Common myeloid progenitor, CD34-positive (primary cell): ENCODE data around the gene TINAGL1.

Source experiments
- CTCF ChIA-PET: fragments of 350-600 bp; sonication (Branson Sonifier 250); formaldehyde crosslinking; loops from one replicate; lab custom pipeline; 2021; ENCODE audit warnings: antibody characterized with exemption; lab: Charles Lee
- POLR2A ChIA-PET: fragments of 350-600 bp; sonication (Branson Sonifier 250); formaldehyde crosslinking; loops from one replicate; lab custom pipeline; 2021; ENCODE audit warnings: antibody characterized with exemption; lab: Charles Lee
- DNase-seq, 3 donors: peaks; one replicate each; pipeline versions ENCODE4 v3.0.0 to v3.0.0-alpha.2; 2013
- H3K27ac ChIP-seq, 2 experiments: 1 replicate in 1 of 2; 2 replicates in 1 of 2; pipeline ENCODE4 v1.7.0; 2013; ENCODE audit warnings: inconsistent platforms in 2 of 2, low read length in 2 of 2, mild to moderate bottlenecking in 2 of 2, low read depth in 1 of 2, moderate library complexity in 1 of 2; ENCODE audit not compliant: severe bottlenecking in 2 of 2, insufficient read depth in 1 of 2, poor library complexity in 1 of 2
- H3K27me3 ChIP-seq, 5 experiments: replicated peaks in 2 of 5; 1 replicate in 3 of 5; 2 replicates in 2 of 5; pipeline versions ENCODE4 v1.6.1 to v1.7.0; 2013; ENCODE audit warnings: low read length in 4 of 5, mild to moderate bottlenecking in 2 of 5, moderate library complexity in 2 of 5, inconsistent platforms in 1 of 5; ENCODE audit not compliant: insufficient read depth in 5 of 5, control insufficient read depth in 4 of 5
- H3K36me3 ChIP-seq, 4 experiments: 1 replicate in 2 of 4; 2 replicates in 2 of 4; pipeline versions ENCODE4 v1.6.1 to v1.7.0; 2013; ENCODE audit warnings: low read length in 3 of 4, control low read depth in 1 of 4, mild to moderate bottlenecking in 1 of 4; ENCODE audit not compliant: control insufficient read depth in 4 of 4, insufficient read depth in 4 of 4
- H3K4me1 ChIP-seq, 4 experiments: 1 replicate in 3 of 4; 2 replicates in 1 of 4; pipeline versions ENCODE4 v1.6.1 to v1.7.1; 2013; ENCODE audit warnings: low read length in 3 of 4, mild to moderate bottlenecking in 3 of 4, control low read depth in 1 of 4, inconsistent platforms in 1 of 4, moderate library complexity in 1 of 4; ENCODE audit not compliant: control insufficient read depth in 4 of 4, insufficient read depth in 4 of 4; ENCODE audit errors: control extremely low read depth in 1 of 4
- H3K4me3 ChIP-seq, 7 experiments: 1 replicate in 4 of 7; 2 replicates in 3 of 7; pipeline versions ENCODE4 v1.5.1 to v1.7.0; 2013; ENCODE audit warnings: mild to moderate bottlenecking in 7 of 7, low read length in 6 of 7, moderate library complexity in 6 of 7, inconsistent platforms in 2 of 7, low read depth in 2 of 7, control low read depth in 1 of 7; ENCODE audit not compliant: insufficient read depth in 4 of 7, control insufficient read depth in 1 of 7; ENCODE audit errors: extremely low read depth in 1 of 7
- H3K9me3 ChIP-seq, 5 experiments: 1 replicate in 4 of 5; 2 replicates in 1 of 5; pipeline versions ENCODE4 v1.6.1 to v1.7.1; 2013; ENCODE audit warnings: low read length in 4 of 5, mild to moderate bottlenecking in 2 of 5, inconsistent platforms in 1 of 5, low read depth in 1 of 5, moderate library complexity in 1 of 5; ENCODE audit not compliant: control insufficient read depth in 4 of 5, insufficient read depth in 2 of 5; ENCODE audit errors: control extremely low read depth in 1 of 5
- WGBS: methylation state at CpG from one replicate; pipeline ENCODE4 v1.1.5; 2013; ENCODE audit not compliant: insufficient coverage; 5-methylcytosine and 5-hydroxymethylcytosine counted together

Gene TINAGL1

GRCh38 chr1:31595836-31596736 lies 19.8 kb downstream of the TINAGL1 start:
- peaks cover 18 to 45% (median 21%) of the 10 kb centered on the region in 4 experiments for H3K4me1 ChIP-seq
- DNase-seq = peak in 1 of 3 donors; percentile 52
- H3K27ac ChIP-seq = peak overlapping the region; percentile 25 to 63
- H3K27me3 ChIP-seq = no peaks in the 10 kb centered on the region
- POLR2A ChIA-PET = interaction anchor here (1.1 kb wide), 1 partner anchor 59 kb away, joined by 3 read pairs; no protein-coding TSS in a partner anchor
- CTCF ChIA-PET = interaction anchor here (1.2 to 12.3 kb wide), 4 partner anchors 9 to 193 kb away, joined by 4 to 131 read pairs (median 20); no protein-coding TSS in a partner anchor
- peak overlapping the region in 2 of 7 experiments; percentile 24 to 29 for H3K4me3 ChIP-seq
- H3K9me3 ChIP-seq = no peaks in the 10 kb centered on the region
- 100% methylated on average over 2 of the region's 4 CpGs for WGBS
- no peaks in the 10 kb centered on the region for H3K36me3 ChIP-seq

DNA sequence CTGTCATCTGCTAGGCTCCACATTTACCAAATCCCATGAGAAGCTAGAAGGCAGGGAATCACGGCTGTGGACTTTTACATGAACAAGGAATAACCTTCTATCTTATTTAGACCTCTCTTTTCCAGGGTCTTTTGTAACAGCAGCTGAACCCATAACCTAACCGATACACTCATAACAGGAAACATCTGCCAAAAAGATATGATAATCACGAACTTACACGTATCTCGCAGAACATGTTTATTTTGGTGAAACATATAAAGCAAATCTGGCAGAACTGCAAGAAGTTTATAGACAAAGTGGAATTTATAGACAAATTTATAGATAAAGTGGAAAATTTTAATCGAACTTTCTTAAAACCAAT lies 20.4 kb downstream of the TINAGL1 start:
- Histone ChIP-seq H3K4me1 (peaks cover 18 to 45% (median 21%) of the 10 kb centered on the region in 4 experiments), H3K27me3 (no peaks in the 10 kb centered on the region), H3K9me3 (no peaks in the 10 kb centered on the region), H3K27ac (peak overlapping the region; percentile 25 to 63), H3K4me3 (peak overlapping the region in 2 of 7 experiments; percentile 8 to 29), H3K36me3 (no peaks in the 10 kb centered on the region)
- ChIA-PET POLR2A (interaction anchor here (1.1 kb wide), 1 partner anchor 60 kb away, joined by 3 read pairs; no protein-coding TSS in a partner anchor), CTCF (interaction anchor here (1.2 to 12.3 kb wide), 3 partner anchors 30 to 192 kb away, joined by 3 to 131 read pairs (median 4); no protein-coding TSS in a partner anchor)
- DNase-seq = peak; percentile 78 to 96 (median 90)
- WGBS = 0% methylated on average over 1 of the region's 6 CpGs

DNA sequence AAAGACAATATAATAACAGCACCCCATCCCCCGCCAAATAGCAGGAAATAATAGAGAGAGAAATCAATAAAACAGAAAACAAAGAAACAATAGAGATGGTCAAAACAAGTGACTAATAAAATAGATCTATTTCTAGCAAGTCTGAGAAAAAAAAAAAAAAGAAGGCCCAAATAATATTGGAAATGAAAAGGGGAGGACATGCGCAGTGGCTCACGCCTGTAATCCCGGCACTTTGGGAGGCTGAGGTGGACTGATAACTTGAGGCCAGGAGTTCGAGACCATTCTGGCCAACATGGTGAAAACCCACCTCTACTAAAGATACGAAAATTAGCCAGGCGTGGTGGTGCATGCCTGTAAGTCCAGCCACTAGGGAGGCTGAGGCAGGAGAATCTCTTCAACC lies 22.7 kb downstream of the TINAGL1 start:
- ChIA-PET CTCF (interaction anchor here (1.0 to 1.2 kb wide), 3 partner anchors 33 to 50 kb away, joined by 3 read pairs; no protein-coding TSS in a partner anchor), POLR2A (no interaction called here)
- 100% methylated on average over 1 of the region's 7 CpGs for WGBS
- peaks cover 18 to 39% (median 19%) of the 10 kb centered on the region in 4 experiments for H3K4me1 ChIP-seq
- no peak overlapping the region for H3K4me3 ChIP-seq
- no peak overlapping the region for H3K27ac ChIP-seq
- H3K36me3 ChIP-seq = no peaks in the 10 kb centered on the region
- no peaks in the 10 kb centered on the region for H3K9me3 ChIP-seq
- no peaks in the 10 kb centered on the region for H3K27me3 ChIP-seq
- DNase-seq = no peak

DNA sequence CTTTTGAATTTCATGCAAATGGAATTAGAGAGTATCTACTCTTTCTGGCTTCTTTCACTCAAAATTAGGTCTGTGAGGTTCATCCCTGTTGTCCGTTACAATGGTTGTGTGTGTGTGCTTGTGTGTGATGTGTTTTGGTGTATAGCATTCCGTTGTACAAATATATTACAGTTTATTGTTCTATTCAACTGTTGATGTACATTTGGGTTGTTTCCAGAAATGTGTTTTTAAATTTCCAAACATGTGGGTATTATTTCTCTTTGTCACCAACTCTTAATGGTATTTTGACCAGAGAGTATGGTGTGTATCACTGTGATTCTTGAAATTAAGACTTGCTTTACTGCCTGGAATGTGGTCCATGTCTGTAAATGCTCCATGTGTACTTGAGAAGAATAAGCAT lies 24.3 kb downstream of the TINAGL1 start:
- WGBS = no CpG with 5 or more reads among the region's 2 CpGs
- peaks cover 11 to 26% (median 15%) of the 10 kb centered on the region in 4 experiments for H3K4me1 ChIP-seq

DNA sequence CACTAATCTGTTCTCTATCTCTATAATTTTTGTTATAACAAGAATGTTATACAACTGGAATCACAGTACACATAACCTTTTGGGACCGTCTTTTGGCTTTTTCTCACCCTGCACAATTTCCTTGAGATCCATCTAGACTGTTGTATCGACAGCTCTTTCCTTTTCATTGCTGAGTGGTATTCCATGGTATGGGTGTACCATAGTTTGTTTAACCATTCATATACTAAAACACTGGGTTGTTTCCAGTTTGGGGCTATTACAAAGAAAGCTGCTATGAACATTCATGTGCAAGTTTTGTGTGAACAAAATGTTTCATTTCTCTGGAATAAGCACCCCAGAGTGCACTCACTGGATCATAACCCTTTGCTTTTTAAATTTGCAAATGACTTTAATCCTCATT lies 25.8 kb downstream of the TINAGL1 start:
- no peaks in the 10 kb centered on the region for H3K27me3 ChIP-seq
- H3K27ac ChIP-seq = no peak overlapping the region
- WGBS = no CpG with 5 or more reads among the region's 2 CpGs
- no peak overlapping the region for H3K4me3 ChIP-seq
- POLR2A ChIA-PET = no interaction called here
- no peaks in the 10 kb centered on the region for H3K9me3 ChIP-seq
- no peaks in the 10 kb centered on the region for H3K36me3 ChIP-seq
- no peak for DNase-seq
- CTCF ChIA-PET = interaction anchor here (1.2 to 5.8 kb wide), 3 partner anchors 9 to 14 kb away, joined by 4 to 31 read pairs (median 4); no protein-coding TSS in a partner anchor
- H3K4me1 ChIP-seq = peaks cover 0 to 11% (median 3%) of the 10 kb centered on the region in 4 experiments

More for the DNA sequence above, 24.3 kb downstream of the TINAGL1 start:
- no peaks in the 10 kb centered on the region for H3K27me3 ChIP-seq
- no peaks in the 10 kb centered on the region for H3K9me3 ChIP-seq
- no peak overlapping the region for H3K4me3 ChIP-seq
- no peak for DNase-seq
- H3K27ac ChIP-seq = no peak overlapping the region
- no peaks in the 10 kb centered on the region for H3K36me3 ChIP-seq
- POLR2A ChIA-PET = interaction anchor here (0.7 kb wide), 1 partner anchor 16 kb away, joined by 3 read pairs; no protein-coding TSS in a partner anchor
- CTCF ChIA-PET = interaction anchor here (1.2 kb wide), 1 partner anchor 13 kb away, joined by 3 read pairs; no protein-coding TSS in a partner anchor

DNA sequence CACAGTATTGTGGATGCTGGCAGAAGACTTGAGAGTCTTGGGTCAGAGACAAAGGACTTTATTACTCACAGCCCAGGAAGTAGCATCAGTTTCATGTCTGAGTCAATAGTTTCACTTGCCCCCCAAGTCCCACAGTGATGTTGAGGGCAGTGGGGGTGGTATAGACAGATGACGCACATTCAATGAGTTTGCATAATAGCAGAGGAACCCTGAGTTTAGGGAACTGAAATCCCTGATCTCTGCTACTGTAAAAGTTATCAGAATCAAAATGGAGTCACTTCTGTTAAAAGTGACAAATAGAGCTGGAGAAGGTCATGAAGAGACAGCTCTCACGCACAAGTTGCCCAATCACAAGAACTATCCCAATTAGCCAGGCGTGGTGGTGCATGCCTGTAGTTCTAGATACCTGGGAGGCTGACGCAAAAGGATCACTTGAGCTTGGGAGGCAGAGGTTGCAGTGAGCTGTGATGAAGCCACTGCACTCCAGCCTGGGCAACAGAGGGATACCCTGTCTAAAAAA lies 29.7 kb downstream of the TINAGL1 start:
- WGBS = 100% methylated on average over 3 of the region's 4 CpGs
- no peaks in the 10 kb centered on the region for H3K4me1 ChIP-seq
- H3K9me3 ChIP-seq = no peaks in the 10 kb centered on the region
- H3K36me3 ChIP-seq = no peaks in the 10 kb centered on the region
- POLR2A ChIA-PET = no interaction called here
- DNase-seq = peak; percentile 17 to 74 (median 65)
- no peak overlapping the region for H3K27ac ChIP-seq
- H3K4me3 ChIP-seq = no peak overlapping the region
- CTCF ChIA-PET = interaction anchor here (1.0 to 5.8 kb wide), 3 partner anchors 13 to 57 kb away, joined by 3 to 31 read pairs (median 3); no protein-coding TSS in a partner anchor
- H3K27me3 ChIP-seq = no peaks in the 10 kb centered on the region
